HepG2 (cell line): ENCODE results near the gene DGAT2. TPM values are rescaled to one million over a fixed set of nuclear protein-coding genes. Genes with fewer than 3 reads are reported as not detected.

Source experiments
- CC2D1A ChIP-seq: sonication (generic); formaldehyde crosslinking; IDR thresholded peaks from 2 replicates; pipeline ENCODE4 v1.8.1; 2023; ENCODE audit warnings: mild to moderate bottlenecking, missing genetic modification reagents
- CHCHD3 ChIP-seq: sonication (generic); formaldehyde crosslinking; IDR thresholded peaks from 2 replicates; pipeline ENCODE4 v1.8.0; 2022; ENCODE audit warnings: mild to moderate bottlenecking, missing genetic modification reagents, moderate library complexity
- DNMT1 ChIP-seq: sonication (generic); formaldehyde crosslinking; IDR thresholded peaks from 2 replicates; pipeline ENCODE4 v1.5.1; 2020; ENCODE audit warnings: mild to moderate bottlenecking, missing genetic modification reagents
- EEA1 ChIP-seq: sonication (generic); formaldehyde crosslinking; IDR thresholded peaks from 2 replicates; pipeline ENCODE4 v1.5.1; 2020; ENCODE audit warnings: mild to moderate bottlenecking, missing genetic modification reagents, borderline replicate concordance
- GABPB1 ChIP-seq: IDR thresholded peaks from 2 replicates; pipeline ENCODE4 v1.6.1; 2016; ENCODE audit warnings: mild to moderate bottlenecking, missing genetic modification reagents, moderate library complexity, missing compliant biosample characterization
- HOXA9 ChIP-seq: sonication (generic); formaldehyde crosslinking; IDR thresholded peaks from 2 replicates; pipeline ENCODE4 v1.8.1; 2022; ENCODE audit warnings: missing genetic modification reagents, mild to moderate bottlenecking, moderate library complexity, borderline replicate concordance
- KAT8 ChIP-seq: IDR thresholded peaks from 2 replicates; pipeline ENCODE4 v1.6.1; 2016; ENCODE audit warnings: missing genetic modification reagents, missing compliant biosample characterization
- SIN3A ChIP-seq: IDR thresholded peaks from 2 replicates; pipeline ENCODE4 v1.6.1; 2011; ENCODE audit warnings: low read depth, mild to moderate bottlenecking, control low read depth, low read length, borderline replicate concordance
- TGIF2 ChIP-seq: IDR thresholded peaks from 2 replicates; pipeline ENCODE4 v1.6.1; 2016; ENCODE audit warnings: control low read depth, missing compliant biosample characterization
- ZKSCAN5 ChIP-seq: sonication (generic); formaldehyde crosslinking; IDR thresholded peaks from 2 replicates; pipeline ENCODE4 v1.5.1; 2020; ENCODE audit warnings: mild to moderate bottlenecking, missing genetic modification reagents
- ZNF33A ChIP-seq: sonication (generic); formaldehyde crosslinking; IDR thresholded peaks from 2 replicates; pipeline ENCODE4 v1.5.1; 2020; ENCODE audit warnings: missing genetic modification reagents, mild to moderate bottlenecking, moderate library complexity, borderline replicate concordance
- ZNF629 ChIP-seq: sonication (generic); formaldehyde crosslinking; conservative IDR thresholded peaks from 2 replicates; pipeline ENCODE4 v1.5.0; 2020; ENCODE audit warnings: missing genetic modification reagents
- polyA plus RNA-seq, 8 experiments: library from polyadenylated mRNA; depleted of rRNA in 3 of 8; stranded (reverse) in 7 of 8; unstranded in 1 of 8; fragments of >200 nt; fragmentation: Illumina TruSeq in 4 of 8; extraction: Trizol in 4 of 8; gene quantifications; 2 replicates each; pipeline versions ENCODE4 v1.2.1 to v1.2.3, GENCODE V29; 2011 to 2016; ENCODE audit warnings: low read depth in 4 of 8, missing spikeins in 1 of 8, mixed read lengths in 1 of 8; ENCODE audit not compliant: insufficient read depth in 1 of 8
- total RNA-seq, 5 experiments: library from RNA; depleted of rRNA; stranded (reverse); fragments of >200 nt; fragmentation: Illumina TruSeq; extraction: Trizol; gene quantifications; 2 replicates each; pipeline ENCODE4 v1.2.3, GENCODE V29; 2016; ENCODE audit warnings: low read depth in 1 of 5
- TF ChIP-seq, protein P1 (sequence below): sonication (generic); formaldehyde crosslinking; IDR thresholded peaks from 2 replicates; pipeline ENCODE4 v1.5.0; 2020; ENCODE audit warnings: mild to moderate bottlenecking, missing genetic modification reagents, borderline replicate concordance
- TF ChIP-seq, protein P2 (sequence below): sonication (generic); formaldehyde crosslinking; IDR thresholded peaks from 2 replicates; pipeline ENCODE4 v1.4.0; 2020; ENCODE audit warnings: missing genetic modification reagents
- TF ChIP-seq, protein P3 (sequence below): sonication (generic); formaldehyde crosslinking; IDR thresholded peaks from 2 replicates; pipeline ENCODE4 v1.5.0; 2020; ENCODE audit warnings: mild to moderate bottlenecking, missing genetic modification reagents, moderate library complexity
- TF ChIP-seq, protein P4 (sequence below): sonication (generic); formaldehyde crosslinking; IDR thresholded peaks from 2 replicates; pipeline ENCODE4 v1.8.1; 2022; ENCODE audit warnings: mild to moderate bottlenecking, missing genetic modification reagents
- TF ChIP-seq, protein P5 (sequence below): sonication (generic); formaldehyde crosslinking; IDR thresholded peaks from 2 replicates; pipeline ENCODE4 v1.8.0; 2022; ENCODE audit warnings: mild to moderate bottlenecking, missing genetic modification reagents, moderate library complexity
- TF ChIP-seq, protein P6 (sequence below): sonication (generic); formaldehyde crosslinking; IDR thresholded peaks from 2 replicates; pipeline ENCODE4 v1.9.0; 2022; ENCODE audit warnings: missing genetic modification reagents, mild to moderate bottlenecking, borderline replicate concordance
- TF ChIP-seq, protein P7 (sequence below): IDR thresholded peaks from 2 replicates; pipeline ENCODE4 v1.6.1; 2016; ENCODE audit warnings: mild to moderate bottlenecking, missing biosample characterization, missing genetic modification reagents

The DGAT2 gene
- total and polyA plus RNA-seq, 2 of the 13 experiments (the other 11 are each of a cell fraction or from before 2014, with no cell fraction given) = 39.0 to 65.6 TPM

DNA sequence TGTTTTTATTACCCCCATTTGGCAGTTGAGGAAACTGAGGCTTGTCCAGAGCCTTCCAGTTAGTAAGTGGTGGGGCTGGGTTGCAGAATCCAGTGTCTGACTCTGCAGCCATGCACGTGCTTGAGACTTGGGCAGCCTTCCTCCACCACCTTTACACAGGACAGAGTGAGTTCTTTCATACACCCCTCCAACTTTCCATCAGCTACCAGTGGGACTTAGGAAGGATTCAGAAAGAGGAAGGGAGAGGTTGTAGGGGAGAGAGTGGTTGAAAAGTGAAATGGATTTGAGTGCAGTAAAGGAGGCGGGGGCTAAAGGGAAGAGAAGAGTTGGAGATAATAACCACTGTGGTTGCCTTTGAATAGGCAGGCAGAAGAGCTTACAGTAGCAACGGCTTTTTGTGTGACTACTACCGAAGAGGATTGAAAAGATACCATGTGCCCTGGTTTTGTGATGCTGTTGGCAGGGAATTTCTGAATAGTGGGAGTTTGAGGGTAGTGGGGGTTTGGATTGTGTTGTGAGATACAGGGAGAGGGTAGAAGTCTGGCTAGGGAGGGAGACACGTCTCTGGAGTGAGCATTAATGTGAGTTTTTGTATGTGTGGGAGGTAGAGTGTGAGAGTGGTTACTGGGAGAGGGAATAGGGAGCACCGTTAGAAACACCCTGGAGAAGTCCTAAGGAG is 48.1 kb downstream of the DGAT2 start (continued):
- TF ChIP-seq, protein P1, sequence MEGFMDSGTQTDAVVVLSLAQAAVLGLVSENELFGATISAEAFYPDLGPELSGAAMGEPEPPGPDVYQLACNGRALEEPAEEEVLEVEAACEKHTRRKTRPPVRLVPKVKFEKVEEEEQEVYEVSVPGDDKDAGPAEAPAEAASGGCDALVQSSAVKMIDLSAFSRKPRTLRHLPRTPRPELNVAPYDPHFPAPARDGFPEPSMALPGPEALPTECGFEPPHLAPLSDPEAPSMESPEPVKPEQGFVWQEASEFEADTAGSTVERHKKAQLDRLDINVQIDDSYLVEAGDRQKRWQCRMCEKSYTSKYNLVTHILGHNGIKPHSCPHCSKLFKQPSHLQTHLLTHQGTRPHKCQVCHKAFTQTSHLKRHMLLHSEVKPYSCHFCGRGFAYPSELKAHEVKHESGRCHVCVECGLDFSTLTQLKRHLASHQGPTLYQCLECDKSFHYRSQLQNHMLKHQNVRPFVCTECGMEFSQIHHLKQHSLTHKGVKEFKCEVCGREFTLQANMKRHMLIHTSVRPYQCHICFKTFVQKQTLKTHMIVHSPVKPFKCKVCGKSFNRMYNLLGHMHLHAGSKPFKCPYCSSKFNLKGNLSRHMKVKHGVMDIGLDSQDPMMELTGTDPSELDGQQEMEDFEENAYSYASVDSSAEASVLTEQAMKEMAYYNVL (CRISPR knock-in tag) = no peak
- TF ChIP-seq ZNF629 (CRISPR knock-in tag) (peak; percentile 50; the same call in 1 of the 2 replicates), TGIF2 (CRISPR knock-in tag) (no peak), HOXA9 (no peak), KAT8 (CRISPR knock-in tag) (no peak), ZNF33A (no peak), CC2D1A (no peak), DNMT1 (CRISPR knock-in tag) (no peak), SIN3A (0 out of 2 replicates have a peak, but pooled peaks have one; percentile 38), EEA1 (CRISPR knock-in tag) (no peak), ZKSCAN5 (CRISPR knock-in tag) (no peak), GABPB1 (CRISPR knock-in tag) (no peak), CHCHD3 (CRISPR knock-in tag) (no peak)
- TF ChIP-seq, protein P2, sequence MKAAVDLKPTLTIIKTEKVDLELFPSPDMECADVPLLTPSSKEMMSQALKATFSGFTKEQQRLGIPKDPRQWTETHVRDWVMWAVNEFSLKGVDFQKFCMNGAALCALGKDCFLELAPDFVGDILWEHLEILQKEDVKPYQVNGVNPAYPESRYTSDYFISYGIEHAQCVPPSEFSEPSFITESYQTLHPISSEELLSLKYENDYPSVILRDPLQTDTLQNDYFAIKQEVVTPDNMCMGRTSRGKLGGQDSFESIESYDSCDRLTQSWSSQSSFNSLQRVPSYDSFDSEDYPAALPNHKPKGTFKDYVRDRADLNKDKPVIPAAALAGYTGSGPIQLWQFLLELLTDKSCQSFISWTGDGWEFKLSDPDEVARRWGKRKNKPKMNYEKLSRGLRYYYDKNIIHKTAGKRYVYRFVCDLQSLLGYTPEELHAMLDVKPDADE (CRISPR knock-in tag) = no peak
- TF ChIP-seq, protein P3, sequence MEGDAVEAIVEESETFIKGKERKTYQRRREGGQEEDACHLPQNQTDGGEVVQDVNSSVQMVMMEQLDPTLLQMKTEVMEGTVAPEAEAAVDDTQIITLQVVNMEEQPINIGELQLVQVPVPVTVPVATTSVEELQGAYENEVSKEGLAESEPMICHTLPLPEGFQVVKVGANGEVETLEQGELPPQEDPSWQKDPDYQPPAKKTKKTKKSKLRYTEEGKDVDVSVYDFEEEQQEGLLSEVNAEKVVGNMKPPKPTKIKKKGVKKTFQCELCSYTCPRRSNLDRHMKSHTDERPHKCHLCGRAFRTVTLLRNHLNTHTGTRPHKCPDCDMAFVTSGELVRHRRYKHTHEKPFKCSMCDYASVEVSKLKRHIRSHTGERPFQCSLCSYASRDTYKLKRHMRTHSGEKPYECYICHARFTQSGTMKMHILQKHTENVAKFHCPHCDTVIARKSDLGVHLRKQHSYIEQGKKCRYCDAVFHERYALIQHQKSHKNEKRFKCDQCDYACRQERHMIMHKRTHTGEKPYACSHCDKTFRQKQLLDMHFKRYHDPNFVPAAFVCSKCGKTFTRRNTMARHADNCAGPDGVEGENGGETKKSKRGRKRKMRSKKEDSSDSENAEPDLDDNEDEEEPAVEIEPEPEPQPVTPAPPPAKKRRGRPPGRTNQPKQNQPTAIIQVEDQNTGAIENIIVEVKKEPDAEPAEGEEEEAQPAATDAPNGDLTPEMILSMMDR = no peak
- TF ChIP-seq, protein P4, sequence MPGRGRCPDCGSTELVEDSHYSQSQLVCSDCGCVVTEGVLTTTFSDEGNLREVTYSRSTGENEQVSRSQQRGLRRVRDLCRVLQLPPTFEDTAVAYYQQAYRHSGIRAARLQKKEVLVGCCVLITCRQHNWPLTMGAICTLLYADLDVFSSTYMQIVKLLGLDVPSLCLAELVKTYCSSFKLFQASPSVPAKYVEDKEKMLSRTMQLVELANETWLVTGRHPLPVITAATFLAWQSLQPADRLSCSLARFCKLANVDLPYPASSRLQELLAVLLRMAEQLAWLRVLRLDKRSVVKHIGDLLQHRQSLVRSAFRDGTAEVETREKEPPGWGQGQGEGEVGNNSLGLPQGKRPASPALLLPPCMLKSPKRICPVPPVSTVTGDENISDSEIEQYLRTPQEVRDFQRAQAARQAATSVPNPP (CRISPR knock-in tag) = no peak
- TF ChIP-seq, protein P5, sequence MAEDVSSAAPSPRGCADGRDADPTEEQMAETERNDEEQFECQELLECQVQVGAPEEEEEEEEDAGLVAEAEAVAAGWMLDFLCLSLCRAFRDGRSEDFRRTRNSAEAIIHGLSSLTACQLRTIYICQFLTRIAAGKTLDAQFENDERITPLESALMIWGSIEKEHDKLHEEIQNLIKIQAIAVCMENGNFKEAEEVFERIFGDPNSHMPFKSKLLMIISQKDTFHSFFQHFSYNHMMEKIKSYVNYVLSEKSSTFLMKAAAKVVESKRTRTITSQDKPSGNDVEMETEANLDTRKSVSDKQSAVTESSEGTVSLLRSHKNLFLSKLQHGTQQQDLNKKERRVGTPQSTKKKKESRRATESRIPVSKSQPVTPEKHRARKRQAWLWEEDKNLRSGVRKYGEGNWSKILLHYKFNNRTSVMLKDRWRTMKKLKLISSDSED (CRISPR knock-in tag) = no peak
- TF ChIP-seq, protein P6, sequence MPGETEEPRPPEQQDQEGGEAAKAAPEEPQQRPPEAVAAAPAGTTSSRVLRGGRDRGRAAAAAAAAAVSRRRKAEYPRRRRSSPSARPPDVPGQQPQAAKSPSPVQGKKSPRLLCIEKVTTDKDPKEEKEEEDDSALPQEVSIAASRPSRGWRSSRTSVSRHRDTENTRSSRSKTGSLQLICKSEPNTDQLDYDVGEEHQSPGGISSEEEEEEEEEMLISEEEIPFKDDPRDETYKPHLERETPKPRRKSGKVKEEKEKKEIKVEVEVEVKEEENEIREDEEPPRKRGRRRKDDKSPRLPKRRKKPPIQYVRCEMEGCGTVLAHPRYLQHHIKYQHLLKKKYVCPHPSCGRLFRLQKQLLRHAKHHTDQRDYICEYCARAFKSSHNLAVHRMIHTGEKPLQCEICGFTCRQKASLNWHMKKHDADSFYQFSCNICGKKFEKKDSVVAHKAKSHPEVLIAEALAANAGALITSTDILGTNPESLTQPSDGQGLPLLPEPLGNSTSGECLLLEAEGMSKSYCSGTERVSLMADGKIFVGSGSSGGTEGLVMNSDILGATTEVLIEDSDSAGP (CRISPR knock-in tag) = no peak
- TF ChIP-seq, protein P7, sequence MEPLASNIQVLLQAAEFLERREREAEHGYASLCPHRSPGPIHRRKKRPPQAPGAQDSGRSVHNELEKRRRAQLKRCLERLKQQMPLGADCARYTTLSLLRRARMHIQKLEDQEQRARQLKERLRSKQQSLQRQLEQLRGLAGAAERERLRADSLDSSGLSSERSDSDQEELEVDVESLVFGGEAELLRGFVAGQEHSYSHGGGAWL (CRISPR knock-in tag) = no peak
